HFFc6 (cell line): ENCODE results near the gene NOS1. TPM values are rescaled to one million over a fixed set of nuclear protein-coding genes. Genes with fewer than 3 reads are reported as not detected.

Experiments
- DNase-seq: peaks from one replicate; pipeline ENCODE4 v3.0.0-alpha.2; 2018
- H3K27ac Mint-ChIP-seq: 2 replicates; pipeline ENCODE4 v1.8.0; 2020; ENCODE audit warnings: mild to moderate bottlenecking, mixed read lengths
- H3K27me3 Mint-ChIP-seq: 2 replicates; pipeline ENCODE4 v1.8.0; 2021; ENCODE audit warnings: mild to moderate bottlenecking, moderate library complexity, mixed read lengths; ENCODE audit not compliant: insufficient read depth
- H3K36me3 Mint-ChIP-seq: 2 replicates; pipeline ENCODE4 v1.8.0; 2021; ENCODE audit warnings: low read depth, mixed read lengths
- H3K4me1 Mint-ChIP-seq: 2 replicates; pipeline ENCODE4 v1.8.0; 2020; ENCODE audit warnings: low read depth, mixed read lengths
- H3K4me3 Mint-ChIP-seq: 2 replicates; pipeline ENCODE4 v1.8.0; 2020; ENCODE audit warnings: mild to moderate bottlenecking, moderate library complexity, mixed read lengths
- H3K9me3 Mint-ChIP-seq: 2 replicates; pipeline ENCODE4 v1.8.0; 2020; ENCODE audit warnings: mild to moderate bottlenecking, mixed read lengths
- total RNA-seq, 6 experiments: library from RNA; stranded (reverse); fragmentation: NEBNext Ultra II Directional; extraction: Animal tissue kit (Norgen Biotek cat#: 25700); gene quantifications; 2 replicates in 1 of 6; 3 replicates in 5 of 6; pipeline ENCODE4 v1.2.3, GENCODE V29; 2021
- TF ChIP-seq, protein P1 (sequence below): fragments of 200-600 bp; sonication (generic); IDR thresholded peaks from 2 replicates; pipeline ENCODE4 v1.5.0; 2021; ENCODE audit warnings: antibody characterized with exemption, mild to moderate bottlenecking

The NOS1 gene
- total RNA-seq, 6 experiments from 2014 or later, result not detected

DNA sequence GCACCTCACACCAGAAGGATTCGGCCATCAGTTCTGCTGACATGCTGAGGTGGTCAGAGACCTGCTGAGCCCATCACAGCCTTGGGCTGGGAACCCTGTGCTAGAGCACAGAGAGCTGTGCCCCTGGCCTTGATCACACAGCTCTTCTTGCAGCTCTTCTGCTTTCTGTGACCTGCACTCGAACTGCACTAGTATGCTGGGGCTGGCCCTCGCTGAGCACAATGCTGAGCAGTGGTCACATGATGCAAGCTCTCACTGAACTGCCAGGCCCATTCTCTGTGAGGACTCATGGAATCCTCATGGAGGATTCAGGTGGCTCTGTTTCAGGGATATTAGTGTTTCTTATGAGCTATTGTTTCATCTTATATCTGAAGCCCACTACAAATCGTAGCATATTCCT, 193.7 kb downstream of the NOS1 start:
- Mint-ChIP-seq H3K36me3 (peaks cover 12% of the 10 kb centered on the region), H3K9me3 (no peaks in the 10 kb centered on the region), H3K27ac (no peak overlapping the region), H3K4me3 (no peak overlapping the region), H3K4me1 (no peaks in the 10 kb centered on the region), H3K27me3 (0 out of 2 replicates have a peak, but pooled peaks cover 1% of the 10 kb centered on the region)
- DNase-seq, result no peak
- TF ChIP-seq, protein P1, sequence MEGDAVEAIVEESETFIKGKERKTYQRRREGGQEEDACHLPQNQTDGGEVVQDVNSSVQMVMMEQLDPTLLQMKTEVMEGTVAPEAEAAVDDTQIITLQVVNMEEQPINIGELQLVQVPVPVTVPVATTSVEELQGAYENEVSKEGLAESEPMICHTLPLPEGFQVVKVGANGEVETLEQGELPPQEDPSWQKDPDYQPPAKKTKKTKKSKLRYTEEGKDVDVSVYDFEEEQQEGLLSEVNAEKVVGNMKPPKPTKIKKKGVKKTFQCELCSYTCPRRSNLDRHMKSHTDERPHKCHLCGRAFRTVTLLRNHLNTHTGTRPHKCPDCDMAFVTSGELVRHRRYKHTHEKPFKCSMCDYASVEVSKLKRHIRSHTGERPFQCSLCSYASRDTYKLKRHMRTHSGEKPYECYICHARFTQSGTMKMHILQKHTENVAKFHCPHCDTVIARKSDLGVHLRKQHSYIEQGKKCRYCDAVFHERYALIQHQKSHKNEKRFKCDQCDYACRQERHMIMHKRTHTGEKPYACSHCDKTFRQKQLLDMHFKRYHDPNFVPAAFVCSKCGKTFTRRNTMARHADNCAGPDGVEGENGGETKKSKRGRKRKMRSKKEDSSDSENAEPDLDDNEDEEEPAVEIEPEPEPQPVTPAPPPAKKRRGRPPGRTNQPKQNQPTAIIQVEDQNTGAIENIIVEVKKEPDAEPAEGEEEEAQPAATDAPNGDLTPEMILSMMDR, result no peak

DNA sequence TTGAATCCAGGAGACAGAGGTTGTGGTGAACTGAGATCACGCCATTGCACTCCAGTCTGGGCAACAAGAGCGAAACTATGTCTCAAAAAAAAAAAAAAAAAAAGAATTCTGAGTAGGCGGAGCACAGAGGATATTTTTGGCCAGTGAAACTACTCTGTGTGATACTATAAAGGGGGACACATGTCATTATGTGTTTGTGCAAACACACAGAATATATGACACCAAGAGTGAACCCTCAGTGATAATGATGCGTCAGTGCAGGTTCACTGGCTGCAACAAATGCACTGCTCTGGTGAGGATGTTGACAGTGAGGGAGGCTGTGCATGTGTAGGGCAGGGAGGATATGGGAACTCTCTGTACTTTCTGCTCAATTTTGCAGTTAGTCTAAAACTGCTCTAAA, 195.3 kb downstream of the NOS1 start:
- no peak overlapping the region for H3K27ac Mint-ChIP-seq
- DNase-seq, result no peak
- H3K36me3 Mint-ChIP-seq, result peaks cover 12% of the 10 kb centered on the region
- no peaks in the 10 kb centered on the region for H3K9me3 Mint-ChIP-seq
- H3K4me3 Mint-ChIP-seq, result no peak overlapping the region
- H3K4me1 Mint-ChIP-seq, result no peaks in the 10 kb centered on the region
- TF ChIP-seq, protein P1, result no peak
- peaks cover 2% of the 10 kb centered on the region; the same call in 1 of the 2 replicates for H3K27me3 Mint-ChIP-seq

DNA sequence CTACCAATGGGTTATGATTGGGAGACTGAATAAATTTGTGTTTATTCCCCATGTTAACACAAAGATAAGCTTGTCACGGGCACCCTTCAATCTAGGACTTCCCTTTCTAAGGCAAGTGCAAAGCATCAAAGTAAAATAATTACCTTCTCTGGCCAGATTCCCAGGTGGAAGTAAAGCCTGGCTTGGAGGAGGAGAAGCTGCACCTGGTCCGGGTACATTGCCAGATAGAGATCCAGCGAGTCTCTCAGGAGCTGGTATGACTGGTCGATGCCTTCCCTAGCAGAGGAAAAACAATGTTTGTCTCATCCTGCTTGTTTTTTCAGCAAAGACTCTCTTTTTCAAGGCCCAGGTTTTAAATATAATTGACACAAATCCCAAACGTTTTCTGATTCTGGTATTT, 196.1 kb downstream of the NOS1 start:
- peaks cover 12% of the 10 kb centered on the region for H3K36me3 Mint-ChIP-seq

DNA sequence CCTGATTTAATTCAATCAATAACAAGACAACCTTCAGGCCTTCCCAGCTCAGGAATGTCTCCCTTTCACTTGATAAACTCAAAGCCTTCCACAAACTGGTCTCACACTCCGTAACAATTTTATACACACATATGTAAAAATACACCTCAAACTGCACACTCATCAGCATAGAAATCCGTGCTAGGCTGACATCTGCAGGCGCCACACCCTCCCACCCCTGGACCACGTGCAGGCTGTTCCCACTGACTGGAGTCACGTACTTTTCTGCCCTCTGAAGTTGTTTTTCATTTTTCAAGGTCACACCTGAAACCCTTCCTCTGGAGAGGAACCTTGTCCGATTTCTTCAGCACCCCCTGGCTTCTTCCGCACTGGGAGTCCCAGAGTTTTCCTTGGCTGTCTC, 198.8 kb downstream of the NOS1 start:
- Mint-ChIP-seq H3K36me3 (peaks cover 20% of the 10 kb centered on the region), H3K4me1 (no peaks in the 10 kb centered on the region), H3K4me3 (no peak overlapping the region), H3K9me3 (no peaks in the 10 kb centered on the region), H3K27ac (no peak overlapping the region), H3K27me3 (peaks cover 2% of the 10 kb centered on the region; the same call in 1 of the 2 replicates)
- no peak for DNase-seq
- TF ChIP-seq, protein P1, result no peak

More for the DNA sequence above, 196.1 kb downstream of the NOS1 start:
- no peak for DNase-seq
- Mint-ChIP-seq H3K4me1 (no peaks in the 10 kb centered on the region), H3K27me3 (peaks cover 2% of the 10 kb centered on the region; the same call in 1 of the 2 replicates), H3K9me3 (no peaks in the 10 kb centered on the region), H3K27ac (no peak overlapping the region), H3K4me3 (no peak overlapping the region)
- TF ChIP-seq, protein P1, result no peak

DNA sequence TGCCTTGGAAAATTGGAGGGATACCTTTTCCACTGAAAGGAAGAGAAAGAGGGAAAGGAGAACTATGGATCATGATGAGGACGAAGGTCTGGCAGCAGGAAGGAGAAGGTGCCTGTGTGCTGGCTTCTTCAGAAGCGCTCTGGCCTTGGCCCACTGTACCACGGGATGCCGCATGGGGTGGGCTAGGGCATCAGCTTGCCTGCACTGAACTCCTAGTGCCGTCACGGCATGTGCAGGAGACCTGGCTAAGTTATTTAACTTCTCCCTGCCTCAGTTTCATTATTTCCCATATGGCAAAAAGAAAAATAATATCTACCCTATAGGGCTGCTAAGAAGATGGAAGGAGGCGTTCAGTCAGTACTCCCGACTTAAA, 199.3 kb downstream of the NOS1 start:
- TF ChIP-seq, protein P1, result no peak
- Mint-ChIP-seq H3K9me3 (no peaks in the 10 kb centered on the region), H3K4me1 (no peaks in the 10 kb centered on the region), H3K36me3 (peaks cover 18% of the 10 kb centered on the region), H3K27me3 (peaks cover 2% of the 10 kb centered on the region; the same call in 1 of the 2 replicates), H3K4me3 (no peak overlapping the region), H3K27ac (no peak overlapping the region)
- no peak for DNase-seq
